ENCODE results near the gene FGF19.

DNA sequence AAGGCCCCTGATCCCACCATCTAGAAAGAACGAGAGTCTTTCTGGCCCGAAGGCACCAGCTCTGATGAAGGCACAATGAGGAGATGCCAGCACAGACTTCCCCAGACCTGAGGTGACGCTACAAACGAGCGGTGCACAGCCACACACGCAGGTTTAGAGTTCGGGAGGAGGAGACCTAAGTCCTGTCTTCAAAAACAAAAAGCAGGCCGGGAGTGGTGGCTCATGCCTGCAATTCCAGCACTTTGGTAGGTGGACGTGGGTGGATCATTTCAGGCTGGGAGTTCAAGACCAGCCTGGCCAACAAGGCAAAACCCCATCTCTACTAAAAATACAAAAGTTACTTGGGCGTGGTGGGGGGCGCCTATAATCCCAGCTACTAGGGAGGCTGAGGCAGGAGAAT, 38.2 kb downstream of the FGF19 start:
- no peak for TF ChIP-seq CTCF (IDR thresholded peaks at IDR 0.05)
- TF ChIP-seq POLR2A (IDR thresholded peaks at IDR 0.05) = no peak
- no peak for TF ChIP-seq EP300 (IDR thresholded peaks at IDR 0.05)
